ENCODE results near the gene FLT1. TPM values are rescaled to one million over a fixed set of nuclear protein-coding genes. Genes with fewer than 3 reads are reported as not detected.

FLT1 gene
- polyA plus RNA-seq, 2 of the 4 experiments (the other 2 are of a cell fraction), result not detected

DNA sequence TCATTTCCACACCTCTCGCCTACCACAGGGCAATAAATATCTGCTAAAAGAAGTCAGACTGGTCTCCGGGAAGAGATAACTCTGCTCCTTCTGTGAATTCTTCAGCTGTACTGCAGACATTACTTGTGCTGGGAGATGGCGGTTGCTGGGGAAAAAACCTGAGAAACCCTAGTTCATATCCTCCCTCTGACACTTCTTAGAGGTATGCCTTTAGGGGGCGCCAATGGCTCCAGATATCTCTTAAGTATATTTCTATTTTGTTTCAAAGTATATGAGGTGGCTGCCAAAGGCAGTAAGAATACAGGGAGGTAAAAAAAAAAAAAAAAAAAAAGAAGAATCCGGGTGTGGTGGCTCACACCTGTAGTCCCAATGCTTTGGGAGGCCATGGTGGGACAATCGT lies 181.3 kb downstream of the FLT1 start (continued):
- TF ChIP-seq, protein P1, sequence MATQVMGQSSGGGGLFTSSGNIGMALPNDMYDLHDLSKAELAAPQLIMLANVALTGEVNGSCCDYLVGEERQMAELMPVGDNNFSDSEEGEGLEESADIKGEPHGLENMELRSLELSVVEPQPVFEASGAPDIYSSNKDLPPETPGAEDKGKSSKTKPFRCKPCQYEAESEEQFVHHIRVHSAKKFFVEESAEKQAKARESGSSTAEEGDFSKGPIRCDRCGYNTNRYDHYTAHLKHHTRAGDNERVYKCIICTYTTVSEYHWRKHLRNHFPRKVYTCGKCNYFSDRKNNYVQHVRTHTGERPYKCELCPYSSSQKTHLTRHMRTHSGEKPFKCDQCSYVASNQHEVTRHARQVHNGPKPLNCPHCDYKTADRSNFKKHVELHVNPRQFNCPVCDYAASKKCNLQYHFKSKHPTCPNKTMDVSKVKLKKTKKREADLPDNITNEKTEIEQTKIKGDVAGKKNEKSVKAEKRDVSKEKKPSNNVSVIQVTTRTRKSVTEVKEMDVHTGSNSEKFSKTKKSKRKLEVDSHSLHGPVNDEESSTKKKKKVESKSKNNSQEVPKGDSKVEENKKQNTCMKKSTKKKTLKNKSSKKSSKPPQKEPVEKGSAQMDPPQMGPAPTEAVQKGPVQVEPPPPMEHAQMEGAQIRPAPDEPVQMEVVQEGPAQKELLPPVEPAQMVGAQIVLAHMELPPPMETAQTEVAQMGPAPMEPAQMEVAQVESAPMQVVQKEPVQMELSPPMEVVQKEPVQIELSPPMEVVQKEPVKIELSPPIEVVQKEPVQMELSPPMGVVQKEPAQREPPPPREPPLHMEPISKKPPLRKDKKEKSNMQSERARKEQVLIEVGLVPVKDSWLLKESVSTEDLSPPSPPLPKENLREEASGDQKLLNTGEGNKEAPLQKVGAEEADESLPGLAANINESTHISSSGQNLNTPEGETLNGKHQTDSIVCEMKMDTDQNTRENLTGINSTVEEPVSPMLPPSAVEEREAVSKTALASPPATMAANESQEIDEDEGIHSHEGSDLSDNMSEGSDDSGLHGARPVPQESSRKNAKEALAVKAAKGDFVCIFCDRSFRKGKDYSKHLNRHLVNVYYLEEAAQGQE (IDR thresholded peaks at IDR 0.05), result no peak
- TF ChIP-seq RAD21 (conservative IDR thresholded peaks at IDR 0.05 in 1 of 2, IDR thresholded peaks at IDR 0.05 in 1 of 2) (no peak), MYC (IDR thresholded peaks at IDR 0.05; ENCODE audit: borderline replicate concordance, low read length) (no peak), MAFK (IDR thresholded peaks at IDR 0.05; ENCODE audit: partially characterized antibody) (no peak), POLR2AphosphoS2 (conservative IDR thresholded peaks at IDR 0.05; ENCODE audit: low read length) (no peak)
- TF ChIP-seq, protein P2, sequence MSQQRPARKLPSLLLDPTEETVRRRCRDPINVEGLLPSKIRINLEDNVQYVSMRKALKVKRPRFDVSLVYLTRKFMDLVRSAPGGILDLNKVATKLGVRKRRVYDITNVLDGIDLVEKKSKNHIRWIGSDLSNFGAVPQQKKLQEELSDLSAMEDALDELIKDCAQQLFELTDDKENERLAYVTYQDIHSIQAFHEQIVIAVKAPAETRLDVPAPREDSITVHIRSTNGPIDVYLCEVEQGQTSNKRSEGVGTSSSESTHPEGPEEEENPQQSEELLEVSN (IDR thresholded peaks at IDR 0.05; ENCODE audit: borderline replicate concordance, low read depth), result no peak

GRCh38 chr13:28306325-28306724 lies 188.6 kb downstream of the FLT1 start:
- POLR2A ChIA-PET, result no interaction called here
- no peak overlapping the region for H3K4me3 ChIP-seq
- CTCF ChIA-PET, result no interaction called here
- 58% methylated on average over 10 of the region's 10 CpGs for WGBS (ENCODE audit: missing lambda C conversion rate)
- no peak overlapping the region for H3K27ac ChIP-seq
- H3K4me2 ChIP-seq, result no peak overlapping the region
- TF ChIP-seq CHD4 (IDR thresholded peaks at IDR 0.05; ENCODE audit: borderline replicate concordance) (no peak), NR3C1 (IDR thresholded peaks at IDR 0.05) (no peak), PHF8 (IDR thresholded peaks at IDR 0.05; ENCODE audit: borderline replicate concordance, low read depth) (no peak), NFE2L2 (conservative IDR thresholded peaks at IDR 0.05; ENCODE audit: low read length) (no peak), SMC3 (IDR thresholded peaks at IDR 0.05) (no peak), MAFK (IDR thresholded peaks at IDR 0.05; ENCODE audit: partially characterized antibody) (no peak), EHF (CRISPR knock-in tag; IDR thresholded peaks at IDR 0.05) (no peak), ZFP36 (IDR thresholded peaks at IDR 0.05; ENCODE audit: borderline replicate concordance, partially characterized antibody) (no peak), HDAC2 (IDR thresholded peaks at IDR 0.05) (no peak), GATA3 (IDR thresholded peaks at IDR 0.05; ENCODE audit: borderline replicate concordance) (no peak), MYC (IDR thresholded peaks at IDR 0.05; ENCODE audit: borderline replicate concordance, low read length) (no peak)
- FAIRE-seq, result no peak
- no peak for ATAC-seq
- no peaks in the 10 kb centered on the region for H3K9me3 ChIP-seq
- no peak for DNase-seq (ENCODE audit: low read depth in 1 of 2, low spot score in 1 of 2)
- H3K4me1 ChIP-seq, result no peaks in the 10 kb centered on the region

GRCh38 chr13:28301839-28302238 lies 193.1 kb downstream of the FLT1 start:
- TF ChIP-seq HOXB5 (CRISPR knock-in tag; IDR thresholded peaks at IDR 0.05), result no peak
- TF ChIP-seq EP300 (IDR thresholded peaks at IDR 0.05), result no peak
- no peak for TF ChIP-seq CHD2 (IDR thresholded peaks at IDR 0.05; ENCODE audit: low read length, partially characterized antibody)
- no peak for TF ChIP-seq HES2 (IDR thresholded peaks at IDR 0.05)
- TF ChIP-seq NR3C1 (IDR thresholded peaks at IDR 0.05), result no peak
- no peaks in the 10 kb centered on the region for H3K4me1 ChIP-seq
- CTCF ChIA-PET, result no interaction called here
- H3K4me2 ChIP-seq, result no peak overlapping the region
- no peak for DNase-seq (ENCODE audit: low read depth in 1 of 2, low spot score in 1 of 2)
- H3K27ac ChIP-seq, result no peak overlapping the region
- FAIRE-seq, result no peak
- POLR2A ChIA-PET, result no interaction called here
- WGBS (ENCODE audit: missing lambda C conversion rate), result 59% methylated on average over 4 of the region's 4 CpGs
- no peak for ATAC-seq
- no peak overlapping the region for H3K4me3 ChIP-seq
- H3K9me3 ChIP-seq, result no peaks in the 10 kb centered on the region

Measured in A549 (cell line).